ES-I3 (cell line): ENCODE results near the gene ANKS1A.

Experiments used
- H3K36me3 ChIP-seq: 2 replicates; pipeline ENCODE4 v1.6.1; 2013; ENCODE audit warnings: mild to moderate bottlenecking, low read length, control low read depth, moderate library complexity; ENCODE audit not compliant: insufficient read depth
- H3K4me1 ChIP-seq: 2 replicates; pipeline ENCODE4 v1.6.1; 2013; ENCODE audit warnings: mild to moderate bottlenecking, control low read depth, low read length; ENCODE audit not compliant: insufficient read depth
- H3K9ac ChIP-seq: 2 replicates; pipeline ENCODE4 v1.6.1; 2013; ENCODE audit warnings: low read depth, mild to moderate bottlenecking, low read length, moderate library complexity
- H3K9me3 ChIP-seq: 2 replicates; pipeline ENCODE4 v1.6.1; 2013; ENCODE audit warnings: mild to moderate bottlenecking, low read length, moderate library complexity; ENCODE audit not compliant: control insufficient read depth, insufficient read depth

The ANKS1A gene

GRCh38 chr6:35058865-35059522 is 169.9 kb downstream of the ANKS1A start:
- Histone ChIP-seq H3K9ac (no peak overlapping the region), H3K36me3 (no peaks in the 10 kb centered on the region), H3K9me3 (no peaks in the 10 kb centered on the region), H3K4me1 (no peaks in the 10 kb centered on the region)

GRCh38 chr6:35059596-35060345 is 170.7 kb downstream of the ANKS1A start:
- Histone ChIP-seq H3K4me1 (no peaks in the 10 kb centered on the region), H3K9me3 (no peaks in the 10 kb centered on the region), H3K9ac (no peak overlapping the region), H3K36me3 (no peaks in the 10 kb centered on the region)

DNA sequence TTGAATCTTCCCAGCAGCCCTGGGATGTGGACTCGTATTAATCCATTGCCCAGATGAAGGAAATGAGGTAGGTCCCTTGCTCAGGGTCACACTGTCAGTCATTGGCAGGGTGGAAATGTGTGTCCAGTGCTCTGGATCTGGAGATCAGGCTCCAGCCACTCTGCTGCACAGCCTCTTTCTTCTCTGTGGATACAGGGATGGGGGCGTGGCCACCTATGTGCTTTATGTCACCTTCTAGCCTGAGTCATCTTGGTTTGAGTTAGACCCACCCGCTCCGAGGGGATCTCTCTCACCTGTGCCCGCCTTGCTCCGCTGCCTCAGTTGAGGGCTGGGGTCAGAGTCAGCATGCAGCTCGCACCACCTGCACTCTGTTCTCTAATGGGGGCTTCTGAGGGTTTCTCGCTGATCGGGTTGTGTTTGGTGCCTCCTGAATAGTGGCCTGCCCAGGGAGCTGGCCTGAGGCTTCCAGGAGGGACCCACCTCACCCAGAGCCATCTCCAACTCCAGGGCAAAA is 172.1 kb downstream of the ANKS1A start:
- no peak overlapping the region for H3K9ac ChIP-seq
- H3K9me3 ChIP-seq: no peaks in the 10 kb centered on the region
- no peaks in the 10 kb centered on the region for H3K4me1 ChIP-seq
- no peaks in the 10 kb centered on the region for H3K36me3 ChIP-seq

- H3K9ac ChIP-seq: no peak overlapping the region
- no peaks in the 10 kb centered on the region for H3K4me1 ChIP-seq
- H3K36me3 ChIP-seq: no peaks in the 10 kb centered on the region
- H3K9me3 ChIP-seq: no peaks in the 10 kb centered on the region
Observed at GRCh38 chr6:35061651-35062410, 172.8 kb downstream of the ANKS1A start.

GRCh38 chr6:35062676-35063574 is 173.9 kb downstream of the ANKS1A start:
- no peaks in the 10 kb centered on the region for H3K9me3 ChIP-seq
- no peaks in the 10 kb centered on the region for H3K36me3 ChIP-seq
- H3K4me1 ChIP-seq: no peaks in the 10 kb centered on the region
- no peak overlapping the region for H3K9ac ChIP-seq

DNA sequence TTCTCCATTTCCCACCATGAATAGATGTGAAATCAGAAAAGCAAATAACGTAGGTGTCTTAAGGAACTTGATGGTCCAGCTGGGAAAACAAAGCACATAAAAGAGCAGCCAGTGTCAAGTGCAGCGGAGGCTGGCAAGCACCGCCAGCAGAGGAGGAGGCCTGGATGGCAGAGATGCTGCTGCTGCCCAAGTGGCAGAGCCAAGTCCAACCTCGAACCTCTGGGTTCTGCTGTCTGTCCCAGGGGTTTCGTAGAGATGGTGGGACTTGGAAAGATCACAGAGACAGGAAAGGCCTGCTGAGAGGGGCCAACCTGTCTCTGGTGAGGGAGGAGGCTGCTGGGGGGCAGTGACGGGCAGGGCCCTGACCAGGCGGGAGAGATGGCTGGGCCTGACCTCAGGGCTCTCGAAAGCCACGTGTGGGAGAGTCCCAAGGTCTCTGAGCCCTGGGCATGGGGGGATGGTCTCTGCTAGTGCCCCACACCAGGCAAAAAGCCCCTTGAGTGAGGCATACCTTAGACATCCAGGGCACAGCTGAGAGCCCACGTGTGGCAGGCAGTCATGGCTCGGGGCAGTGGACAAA is 174.7 kb downstream of the ANKS1A start:
- Histone ChIP-seq H3K9me3 (no peaks in the 10 kb centered on the region), H3K4me1 (peaks cover 4% of the 10 kb centered on the region; the same call in 1 of the 2 replicates), H3K36me3 (no peaks in the 10 kb centered on the region), H3K9ac (no peak overlapping the region)

GRCh38 chr6:35064290-35064689 is 175.2 kb downstream of the ANKS1A start:
- Histone ChIP-seq H3K9ac (no peak overlapping the region), H3K4me1 (peaks cover 4% of the 10 kb centered on the region; the same call in 1 of the 2 replicates), H3K9me3 (no peaks in the 10 kb centered on the region), H3K36me3 (no peaks in the 10 kb centered on the region)

DNA sequence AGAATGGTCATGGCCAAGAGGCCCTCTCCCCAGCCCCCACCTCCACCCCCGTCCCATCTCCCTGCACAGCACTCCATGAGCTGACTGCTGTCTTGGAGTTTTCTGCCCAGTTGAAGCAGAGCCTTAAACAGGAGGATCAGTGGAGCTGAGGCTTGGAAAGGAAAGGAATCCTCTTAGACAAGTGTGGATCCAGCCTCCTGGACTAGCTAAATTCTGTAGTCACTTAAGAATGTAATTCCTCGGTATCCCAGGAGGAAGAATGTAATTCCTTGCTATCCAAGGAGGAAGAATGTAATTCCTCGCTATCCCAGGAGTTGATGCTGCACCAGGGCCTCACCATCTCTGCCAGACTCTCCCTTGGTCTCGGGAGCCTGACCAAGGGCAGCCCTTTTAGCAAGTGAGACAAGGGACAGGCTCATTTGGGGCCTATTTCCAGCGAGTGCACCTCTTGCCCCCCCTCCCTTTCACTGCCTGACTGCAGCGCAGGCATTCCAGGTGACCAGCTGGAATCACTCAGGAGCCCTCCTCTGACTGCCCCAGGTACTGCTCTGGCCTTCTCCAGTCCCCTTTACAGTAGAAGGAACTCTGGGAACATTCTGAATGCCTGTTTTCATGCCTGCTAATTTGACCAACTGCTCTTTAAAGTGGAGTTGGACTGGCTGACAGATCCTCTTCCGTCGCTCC is 175.8 kb downstream of the ANKS1A start:
- H3K4me1 ChIP-seq: peaks cover 4% of the 10 kb centered on the region; the same call in 1 of the 2 replicates
- H3K36me3 ChIP-seq: no peaks in the 10 kb centered on the region
- no peaks in the 10 kb centered on the region for H3K9me3 ChIP-seq
- H3K9ac ChIP-seq: no peak overlapping the region

DNA sequence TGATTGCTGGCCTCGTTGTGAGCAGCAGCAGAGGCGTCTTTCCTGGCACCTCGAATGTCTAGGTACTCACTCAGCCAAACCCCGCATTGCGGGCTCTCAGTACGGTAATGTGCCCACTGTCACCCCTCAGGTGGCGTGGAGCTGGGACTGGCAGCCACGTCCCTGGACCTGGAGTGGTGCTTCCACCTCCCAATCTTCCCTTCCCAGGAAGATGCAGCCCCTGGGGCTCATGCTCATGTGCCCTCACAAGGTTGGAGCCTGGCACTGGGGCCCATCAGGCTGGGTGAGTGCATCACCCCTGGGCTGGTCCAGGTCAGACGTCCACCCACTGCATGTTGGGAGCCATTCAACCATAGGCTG is 176.4 kb downstream of the ANKS1A start:
- no peaks in the 10 kb centered on the region for H3K9me3 ChIP-seq
- H3K4me1 ChIP-seq: peaks cover 7% of the 10 kb centered on the region; the same call in 1 of the 2 replicates
- no peak overlapping the region for H3K9ac ChIP-seq
- H3K36me3 ChIP-seq: no peaks in the 10 kb centered on the region

- H3K9me3 ChIP-seq: no peaks in the 10 kb centered on the region
- no peaks in the 10 kb centered on the region for H3K36me3 ChIP-seq
- no peak overlapping the region for H3K9ac ChIP-seq
- H3K4me1 ChIP-seq: peaks cover 9% of the 10 kb centered on the region; the same call in 1 of the 2 replicates
Observed at GRCh38 chr6:35065870-35066269, 176.8 kb downstream of the ANKS1A start.

DNA sequence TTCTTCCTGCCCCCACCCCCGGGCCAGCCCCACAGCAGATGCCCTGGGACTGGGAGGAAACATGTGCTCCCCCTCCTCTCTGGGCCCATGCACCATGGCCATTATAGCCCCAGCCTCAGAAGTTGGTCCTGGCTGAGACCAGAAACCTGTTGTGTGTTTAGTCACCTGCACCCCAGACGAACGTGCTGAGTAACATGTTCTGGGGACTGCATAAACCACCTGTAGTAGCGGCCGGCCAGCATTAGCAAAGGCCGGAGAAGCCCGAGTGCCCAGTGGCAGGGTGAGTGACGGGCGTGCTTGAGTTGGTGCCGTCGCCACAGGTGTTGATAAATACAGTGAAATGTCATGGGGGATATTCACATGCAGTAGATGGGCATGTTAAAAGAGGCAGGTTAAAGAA is 178.2 kb downstream of the ANKS1A start:
- H3K9ac ChIP-seq: no peak overlapping the region
- H3K9me3 ChIP-seq: no peaks in the 10 kb centered on the region
- H3K4me1 ChIP-seq: peaks cover 12% of the 10 kb centered on the region; the same call in 1 of the 2 replicates
- H3K36me3 ChIP-seq: no peaks in the 10 kb centered on the region

DNA sequence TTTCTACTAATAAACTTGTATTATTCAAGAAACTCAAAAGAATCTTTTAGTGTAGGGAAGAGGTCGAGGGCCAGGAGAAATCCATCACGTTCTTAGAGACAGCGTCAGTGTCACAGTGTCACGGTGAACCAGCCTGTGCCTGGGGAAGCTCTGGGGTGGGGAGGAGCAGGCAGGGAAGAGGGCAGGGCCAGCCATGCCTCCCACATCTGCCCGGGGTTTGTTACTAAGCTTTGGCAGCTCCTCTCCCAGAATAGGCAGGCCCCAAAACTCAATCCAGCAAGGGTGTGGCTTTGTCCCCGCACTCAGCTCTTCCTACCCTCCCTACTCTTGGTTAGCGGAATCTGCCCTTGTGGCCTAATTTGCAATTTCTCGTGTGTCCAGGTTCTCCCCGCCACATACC is 179.2 kb downstream of the ANKS1A start:
- Histone ChIP-seq H3K9ac (no peak overlapping the region), H3K36me3 (no peaks in the 10 kb centered on the region), H3K9me3 (no peaks in the 10 kb centered on the region), H3K4me1 (peaks cover 12% of the 10 kb centered on the region; the same call in 1 of the 2 replicates)

DNA sequence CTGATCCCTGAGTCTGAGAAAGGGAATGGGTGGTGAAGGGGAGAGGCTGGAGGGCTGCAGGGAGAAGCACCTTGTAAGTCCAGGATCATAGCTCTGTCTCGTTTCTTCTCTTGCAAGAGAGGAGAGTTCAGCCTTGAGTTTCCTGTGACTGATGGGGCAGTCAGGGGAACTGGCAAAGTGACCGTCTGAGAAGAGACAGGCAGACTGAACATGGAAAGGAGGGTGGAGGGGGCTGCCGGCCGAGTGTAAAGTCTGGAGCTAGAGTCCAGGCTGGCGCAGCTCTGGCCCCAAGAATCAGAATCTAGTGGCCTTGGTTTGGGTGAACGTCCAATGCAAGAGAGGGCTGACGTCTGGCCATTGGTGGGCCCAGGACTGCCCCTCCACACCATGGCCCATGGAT is 179.6 kb downstream of the ANKS1A start:
- no peaks in the 10 kb centered on the region for H3K36me3 ChIP-seq
- H3K9ac ChIP-seq: no peak overlapping the region
- H3K4me1 ChIP-seq: peaks cover 12% of the 10 kb centered on the region; the same call in 1 of the 2 replicates
- H3K9me3 ChIP-seq: no peaks in the 10 kb centered on the region
